SK-N-SH treated with all-trans-retinoic acid at 6 μM for 48 hours (cell line): ENCODE data around the gene TSHZ2.

ENCODE experiments used
- ATAC-seq: fragments of 200-7000 bp; cut with Tn5 transposase; 3 replicates; pipeline ENCODE4 v1.9.1; 2020; ENCODE audit warnings: mild to moderate bottlenecking, moderate library complexity
- ARNTL ChIP-seq: fragments of 450-650 bp; formaldehyde crosslinking; IDR thresholded peaks from 2 replicates; pipeline ENCODE4 v1.5.0; 2020; ENCODE audit warnings: low read depth, mild to moderate bottlenecking, moderate library complexity, borderline replicate concordance
- CSDC2 ChIP-seq: fragments of 250-450 bp; sonication (Bioruptor Pico); IDR thresholded peaks from 2 replicates; pipeline ENCODE4 v1.5.0; 2020; ENCODE audit warnings: mild to moderate bottlenecking, moderate library complexity
- CSRNP3 ChIP-seq: fragments of 250-450 bp; sonication (Bioruptor Pico); IDR thresholded peaks from 2 replicates; pipeline ENCODE4 v1.5.1; 2021; ENCODE audit warnings: mild to moderate bottlenecking, moderate library complexity
- ESRRG ChIP-seq: fragments of 250-450 bp; sonication (Bioruptor Pico); IDR thresholded peaks from 2 replicates; pipeline ENCODE4 v1.6.1; 2021; ENCODE audit warnings: mild to moderate bottlenecking
- GLIS3 ChIP-seq: fragments of 250-450 bp; sonication (Bioruptor Pico); IDR thresholded peaks from 2 replicates; pipeline ENCODE4 v1.5.0; 2020; ENCODE audit warnings: mild to moderate bottlenecking, moderate library complexity
- ISL1 ChIP-seq: fragments of 250-450 bp; sonication (Bioruptor Pico); IDR thresholded peaks from 2 replicates; pipeline ENCODE4 v2.1.2; 2022; ENCODE audit warnings: mild to moderate bottlenecking, moderate library complexity
- OSR1 ChIP-seq: fragments of 250-450 bp; sonication (Bioruptor Pico); IDR thresholded peaks from 2 replicates; pipeline ENCODE4 v1.8.0; 2022; ENCODE audit warnings: moderate library complexity, mild to moderate bottlenecking, inconsistent platforms
- PPARA ChIP-seq: fragments of 250-450 bp; sonication (Bioruptor Pico); IDR thresholded peaks from 2 replicates; pipeline ENCODE4 v1.5.0; 2020; ENCODE audit warnings: mild to moderate bottlenecking, borderline replicate concordance
- RARB ChIP-seq: fragments of 250-450 bp; sonication (Bioruptor Pico); IDR thresholded peaks from 2 replicates; pipeline ENCODE4 v1.8.0; 2021; ENCODE audit warnings: mild to moderate bottlenecking, moderate library complexity
- SNAI2 ChIP-seq: fragments of 250-450 bp; sonication (Bioruptor Pico); IDR thresholded peaks from 2 replicates; pipeline ENCODE4 v1.5.0; 2020; ENCODE audit warnings: mild to moderate bottlenecking, moderate library complexity
- TCF4 ChIP-seq: fragments of 250-450 bp; sonication (Bioruptor Pico); IDR thresholded peaks from 2 replicates; pipeline ENCODE4 v1.8.0; 2021; ENCODE audit warnings: mild to moderate bottlenecking, moderate library complexity, borderline replicate concordance
- TOX ChIP-seq: fragments of 250-450 bp; sonication (Bioruptor Pico); IDR thresholded peaks from 2 replicates; pipeline ENCODE4 v1.8.0; 2021; ENCODE audit warnings: mild to moderate bottlenecking, moderate library complexity, borderline replicate concordance
- TSHZ2 ChIP-seq: fragments of 250-450 bp; sonication (Bioruptor Pico); IDR thresholded peaks from 2 replicates; pipeline ENCODE4 v1.5.0; 2020; ENCODE audit warnings: mild to moderate bottlenecking, moderate library complexity
- ZC3H10 ChIP-seq: fragments of 250-450 bp; sonication (Bioruptor Pico); IDR thresholded peaks from 2 replicates; pipeline ENCODE4 v1.5.1; 2021; ENCODE audit warnings: mild to moderate bottlenecking, moderate library complexity
- ZFP3 ChIP-seq: fragments of 250-450 bp; sonication (Bioruptor Pico); IDR thresholded peaks from 2 replicates; pipeline ENCODE4 v1.5.0; 2020; ENCODE audit warnings: mild to moderate bottlenecking, moderate library complexity
- ZFP30 ChIP-seq: fragments of 450-650 bp; formaldehyde crosslinking; IDR thresholded peaks from 2 replicates; pipeline ENCODE4 v1.5.0; 2022; ENCODE audit warnings: mild to moderate bottlenecking, moderate library complexity
- ZNF565 ChIP-seq: fragments of 450-650 bp; formaldehyde crosslinking; conservative IDR thresholded peaks from 2 replicates; pipeline ENCODE4 v1.5.0; 2020; ENCODE audit warnings: low read depth, mild to moderate bottlenecking, moderate library complexity
- ZNF70 ChIP-seq: fragments of 450-650 bp; formaldehyde crosslinking; IDR thresholded peaks from 2 replicates; pipeline ENCODE4 v1.5.0; 2020; ENCODE audit warnings: mild to moderate bottlenecking, moderate library complexity
- ZNF8 ChIP-seq: fragments of 450-650 bp; formaldehyde crosslinking; IDR thresholded peaks from 2 replicates; pipeline ENCODE4 v1.5.0; 2020; ENCODE audit warnings: mild to moderate bottlenecking, moderate library complexity
- TF ChIP-seq, protein P1 (sequence below): fragments of 250-450 bp; sonication (Bioruptor Pico); IDR thresholded peaks from 2 replicates; pipeline ENCODE4 v1.5.1; 2020; ENCODE audit warnings: low read depth, mild to moderate bottlenecking, moderate library complexity
- TF ChIP-seq, protein P2 (sequence below): fragments of 250-450 bp; sonication (Bioruptor Pico); IDR thresholded peaks from 2 replicates; pipeline ENCODE4 v1.8.0; 2020; ENCODE audit warnings: mild to moderate bottlenecking, moderate library complexity, borderline replicate concordance
- TF ChIP-seq, protein P3 (sequence below): fragments of 250-450 bp; sonication (Bioruptor Pico); IDR thresholded peaks from 2 replicates; pipeline ENCODE4 v1.8.0; 2021; ENCODE audit warnings: low read depth, mild to moderate bottlenecking, moderate library complexity, borderline replicate concordance

Gene TSHZ2

GRCh38 chr20:52945862-52946522, 26.2 kb upstream of the TSHZ2 start:
- ATAC-seq: no peak
- TF ChIP-seq, protein P1, sequence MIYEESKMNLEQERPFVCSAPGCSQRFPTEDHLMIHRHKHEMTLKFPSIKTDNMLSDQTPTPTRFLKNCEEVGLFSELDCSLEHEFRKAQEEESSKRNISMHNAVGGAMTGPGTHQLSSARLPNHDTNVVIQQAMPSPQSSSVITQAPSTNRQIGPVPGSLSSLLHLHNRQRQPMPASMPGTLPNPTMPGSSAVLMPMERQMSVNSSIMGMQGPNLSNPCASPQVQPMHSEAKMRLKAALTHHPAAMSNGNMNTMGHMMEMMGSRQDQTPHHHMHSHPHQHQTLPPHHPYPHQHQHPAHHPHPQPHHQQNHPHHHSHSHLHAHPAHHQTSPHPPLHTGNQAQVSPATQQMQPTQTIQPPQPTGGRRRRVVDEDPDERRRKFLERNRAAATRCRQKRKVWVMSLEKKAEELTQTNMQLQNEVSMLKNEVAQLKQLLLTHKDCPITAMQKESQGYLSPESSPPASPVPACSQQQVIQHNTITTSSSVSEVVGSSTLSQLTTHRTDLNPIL: peak; percentile 37; the same call in 1 of the 2 replicates
- TF ChIP-seq ISL1 (CRISPR knock-in tag) (peak; percentile 55; the same call in 1 of the 2 replicates), PPARA (CRISPR knock-in tag) (no peak)

DNA sequence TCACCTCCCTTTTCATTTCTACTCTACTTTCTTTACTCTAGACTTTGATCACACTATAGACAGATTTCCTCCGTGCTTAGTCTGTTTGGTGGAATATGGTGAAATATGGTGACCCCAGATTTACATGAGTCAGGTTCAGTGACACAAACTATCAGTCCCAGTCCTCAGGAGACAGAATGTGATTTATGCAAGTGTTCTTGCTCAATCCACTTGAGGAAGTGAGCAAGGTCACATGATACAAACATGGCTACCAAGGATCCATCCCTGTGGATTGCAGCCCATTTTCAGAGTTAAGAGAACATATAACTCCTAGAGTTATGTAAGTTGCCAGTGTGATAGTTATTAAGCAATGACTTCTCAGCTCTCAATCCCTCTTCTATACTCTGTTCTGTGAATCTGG, 23.7 kb upstream of the TSHZ2 start:
- no peak for ATAC-seq
- no peak for TF ChIP-seq ZNF8 (CRISPR knock-in tag)

GRCh38 chr20:52953020-52953419, 19.1 kb upstream of the TSHZ2 start:
- ATAC-seq: no peak
- TF ChIP-seq, protein P2, sequence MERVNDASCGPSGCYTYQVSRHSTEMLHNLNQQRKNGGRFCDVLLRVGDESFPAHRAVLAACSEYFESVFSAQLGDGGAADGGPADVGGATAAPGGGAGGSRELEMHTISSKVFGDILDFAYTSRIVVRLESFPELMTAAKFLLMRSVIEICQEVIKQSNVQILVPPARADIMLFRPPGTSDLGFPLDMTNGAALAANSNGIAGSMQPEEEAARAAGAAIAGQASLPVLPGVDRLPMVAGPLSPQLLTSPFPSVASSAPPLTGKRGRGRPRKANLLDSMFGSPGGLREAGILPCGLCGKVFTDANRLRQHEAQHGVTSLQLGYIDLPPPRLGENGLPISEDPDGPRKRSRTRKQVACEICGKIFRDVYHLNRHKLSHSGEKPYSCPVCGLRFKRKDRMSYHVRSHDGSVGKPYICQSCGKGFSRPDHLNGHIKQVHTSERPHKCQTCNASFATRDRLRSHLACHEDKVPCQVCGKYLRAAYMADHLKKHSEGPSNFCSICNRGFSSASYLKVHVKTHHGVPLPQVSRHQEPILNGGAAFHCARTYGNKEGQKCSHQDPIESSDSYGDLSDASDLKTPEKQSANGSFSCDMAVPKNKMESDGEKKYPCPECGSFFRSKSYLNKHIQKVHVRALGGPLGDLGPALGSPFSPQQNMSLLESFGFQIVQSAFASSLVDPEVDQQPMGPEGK: no peak
- TF ChIP-seq, protein P1: no peak
- no peak for TF ChIP-seq ESRRG (CRISPR knock-in tag)
- TF ChIP-seq GLIS3 (CRISPR knock-in tag): no peak
- no peak for TF ChIP-seq CSDC2 (CRISPR knock-in tag)
- TF ChIP-seq ZFP3: no peak
- TF ChIP-seq, protein P3, sequence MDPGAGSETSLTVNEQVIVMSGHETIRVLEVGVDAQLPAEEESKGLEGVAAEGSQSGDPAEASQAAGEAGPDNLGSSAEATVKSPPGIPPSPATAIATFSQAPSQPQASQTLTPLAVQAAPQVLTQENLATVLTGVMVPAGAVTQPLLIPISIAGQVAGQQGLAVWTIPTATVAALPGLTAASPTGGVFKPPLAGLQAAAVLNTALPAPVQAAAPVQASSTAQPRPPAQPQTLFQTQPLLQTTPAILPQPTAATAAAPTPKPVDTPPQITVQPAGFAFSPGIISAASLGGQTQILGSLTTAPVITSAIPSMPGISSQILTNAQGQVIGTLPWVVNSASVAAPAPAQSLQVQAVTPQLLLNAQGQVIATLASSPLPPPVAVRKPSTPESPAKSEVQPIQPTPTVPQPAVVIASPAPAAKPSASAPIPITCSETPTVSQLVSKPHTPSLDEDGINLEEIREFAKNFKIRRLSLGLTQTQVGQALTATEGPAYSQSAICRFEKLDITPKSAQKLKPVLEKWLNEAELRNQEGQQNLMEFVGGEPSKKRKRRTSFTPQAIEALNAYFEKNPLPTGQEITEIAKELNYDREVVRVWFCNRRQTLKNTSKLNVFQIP (CRISPR knock-in tag): no peak
- TF ChIP-seq SNAI2 (CRISPR knock-in tag): no peak
- TF ChIP-seq RARB (CRISPR knock-in tag): no peak
- TF ChIP-seq TCF4 (CRISPR knock-in tag): no peak
- no peak for TF ChIP-seq ZFP30
- no peak for TF ChIP-seq OSR1 (CRISPR knock-in tag)
- TF ChIP-seq ZNF70 (CRISPR knock-in tag): no peak
- TF ChIP-seq CSRNP3 (CRISPR knock-in tag): no peak

- ATAC-seq: no peak
- no peak for TF ChIP-seq ZNF8 (CRISPR knock-in tag)
- TF ChIP-seq ZFP3: no peak
- TF ChIP-seq SNAI2 (CRISPR knock-in tag): no peak
- no peak for TF ChIP-seq GLIS3 (CRISPR knock-in tag)
- no peak for TF ChIP-seq TCF4 (CRISPR knock-in tag)
- TF ChIP-seq TOX (CRISPR knock-in tag): no peak
- TF ChIP-seq CSRNP3 (CRISPR knock-in tag): no peak
- TF ChIP-seq ISL1 (CRISPR knock-in tag): no peak
- no peak for TF ChIP-seq ARNTL (CRISPR knock-in tag)
- no peak for TF ChIP-seq TSHZ2
- no peak for TF ChIP-seq ZNF565 (CRISPR knock-in tag)
- TF ChIP-seq PPARA (CRISPR knock-in tag): no peak
- no peak for TF ChIP-seq ESRRG (CRISPR knock-in tag)
- no peak for TF ChIP-seq ZC3H10
- TF ChIP-seq, protein P2: no peak
Observed at GRCh38 chr20:52954849-52955248, 17.3 kb upstream of the TSHZ2 start.
